Measurements from ENCODE around the gene ABO.

GRCh38 chr9:133322701-133323100, 47.7 kb upstream of the ABO start:
- TF ChIP-seq JUN (IDR thresholded peaks at IDR 0.05; ENCODE audit: borderline replicate concordance, low read depth, low read length) = no peak
- no peak for TF ChIP-seq JUN (CRISPR knock-in tag; IDR thresholded peaks at IDR 0.05; ENCODE audit: borderline replicate concordance)
- no peak for TF ChIP-seq ZNF124 (CRISPR knock-in tag; IDR thresholded peaks at IDR 0.05)
- no peak for TF ChIP-seq GABPA (tag; conservative IDR thresholded peaks at IDR 0.05; ENCODE audit: low read depth)
- no peak for TF ChIP-seq SMAD3 (CRISPR knock-in tag; conservative IDR thresholded peaks at IDR 0.05)
- TF ChIP-seq CREB1 (IDR thresholded peaks at IDR 0.05) = no peak
- TF ChIP-seq CREB1 (CRISPR knock-in tag; IDR thresholded peaks at IDR 0.05) = no peak
- TF ChIP-seq CAMTA2 (CRISPR knock-in tag; conservative IDR thresholded peaks at IDR 0.05) = no peak
- TF ChIP-seq STAG1 (CRISPR knock-in tag; IDR thresholded peaks at IDR 0.05; ENCODE audit: borderline replicate concordance) = no peak

Data from K562 (cell line).